Breast epithelium (tissue), 4 donors: ENCODE results near the gene OOSP4A. TPM values are rescaled to one million over a fixed set of nuclear protein-coding genes. Genes with fewer than 3 reads are reported as not detected.

Experiments used
- DNase-seq, 2 donors: peaks; one replicate each; pipeline ENCODE4 v3.0.0-alpha.2; 2019; ENCODE audit warnings: low spot score in 2 of 2
- H3K27ac ChIP-seq, 2 donors: fragments of 200-600 bp; sonication (generic) in 1 of 2; one replicate each; pipeline ENCODE4 v1.5.1; 2016 to 2019; ENCODE audit warnings: mild to moderate bottlenecking in 1 of 2
- H3K27me3 ChIP-seq, 2 donors: fragments of 200-600 bp; sonication (generic) in 1 of 2; one replicate each; pipeline versions ENCODE4 v1.5.1 to v1.6.0; 2017 to 2019; ENCODE audit warnings: control low read depth in 1 of 2, mild to moderate bottlenecking in 1 of 2
- H3K36me3 ChIP-seq: fragments of 200-600 bp; one replicate; pipeline ENCODE4 v1.5.1; 2019
- H3K4me1 ChIP-seq, 2 donors: fragments of 200-600 bp; sonication (generic); one replicate each; pipeline ENCODE4 v1.5.1; 2016 to 2019; ENCODE audit warnings: control low read depth in 1 of 2
- H3K4me3 ChIP-seq, 3 donors: fragments of 200-600 bp; sonication (generic); 1 replicate in 2 of 3; 2 replicates in 1 of 3; pipeline ENCODE4 v1.5.1; 2016 to 2019; ENCODE audit warnings: mild to moderate bottlenecking in 3 of 3, moderate library complexity in 2 of 3
- H3K9me3 ChIP-seq, 2 donors: fragments of 200-600 bp; sonication (generic) in 1 of 2; one replicate each; pipeline ENCODE4 v1.5.1; 2016 to 2019; ENCODE audit warnings: control low read depth in 1 of 2
- POLR2A ChIP-seq: fragments of 450-650 bp; IDR thresholded peaks from one replicate; pipeline ENCODE4 v1.6.1; 2016; ENCODE audit warnings: antibody characterized with exemption, mild to moderate bottlenecking, moderate library complexity
- POLR2AphosphoS5 ChIP-seq, 3 donors: sonication (generic); formaldehyde crosslinking; IDR thresholded peaks; one replicate each; pipeline ENCODE4 v1.6.1; 2017; ENCODE audit warnings: antibody characterized with exemption in 3 of 3
- intact Hi-C: fragments of 100-400 bp; cut with DNase I; formaldehyde crosslinking; loops from one replicate; pipeline ENCODE4 v1.15.1; 2023; ENCODE audit warnings: low total_unique reads
- total RNA-seq, 3 donors: library from RNA; depleted of rRNA; stranded (reverse); fragments of >200 nt; gene quantifications; one replicate each; pipeline ENCODE4 v1.1.0, GENCODE V29; 2016
- TF ChIP-seq, protein P1 (sequence below), 3 donors: fragments of 450-650 bp; IDR thresholded peaks; one replicate each; pipeline ENCODE4 v1.5.1; 2016 to 2017; ENCODE audit warnings: antibody characterized with exemption in 3 of 3, mild to moderate bottlenecking in 3 of 3, moderate library complexity in 3 of 3

The OOSP4A gene
- not detected for total RNA-seq

DNA sequence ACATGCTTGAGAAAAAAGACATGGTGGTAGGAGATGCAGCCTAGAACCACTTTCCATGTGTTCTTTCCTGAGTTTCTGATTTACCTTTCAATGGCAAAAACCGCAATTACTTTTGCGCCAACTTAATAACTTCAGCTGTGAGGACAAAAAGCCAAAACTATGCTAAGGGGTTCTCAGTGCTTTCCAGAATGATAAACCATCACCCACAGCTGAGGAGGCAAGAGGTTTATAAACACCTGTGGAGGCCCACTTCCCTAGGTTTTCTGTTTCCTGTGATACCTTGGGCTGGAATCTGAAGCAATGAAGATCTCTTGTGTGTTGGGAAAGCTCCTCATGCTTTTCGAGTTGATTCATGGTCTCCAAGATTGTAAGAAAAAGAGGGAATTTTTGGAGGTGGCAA is at the start of gene OOSP4A:
Gene OOSP4A, plus strand, starts transcription at position 301 of the 400 bp plus-strand sequence. Its CDS starts 0 bp downstream, at position 301.
- H3K4me3 ChIP-seq, result no peak within 1 kb of the TSS
- intact Hi-C loops, result no loop called here
- H3K36me3 ChIP-seq, result no peaks in the 10 kb centered on the region
- H3K27me3 ChIP-seq, result no peaks in the 10 kb centered on the region
- H3K4me1 ChIP-seq, result no peaks in the 10 kb centered on the region
- no peak for DNase-seq
- TF ChIP-seq POLR2A (no peak), POLR2AphosphoS5 (IDR thresholded peaks at IDR 0.05) (no peak)
- TF ChIP-seq, protein P1, sequence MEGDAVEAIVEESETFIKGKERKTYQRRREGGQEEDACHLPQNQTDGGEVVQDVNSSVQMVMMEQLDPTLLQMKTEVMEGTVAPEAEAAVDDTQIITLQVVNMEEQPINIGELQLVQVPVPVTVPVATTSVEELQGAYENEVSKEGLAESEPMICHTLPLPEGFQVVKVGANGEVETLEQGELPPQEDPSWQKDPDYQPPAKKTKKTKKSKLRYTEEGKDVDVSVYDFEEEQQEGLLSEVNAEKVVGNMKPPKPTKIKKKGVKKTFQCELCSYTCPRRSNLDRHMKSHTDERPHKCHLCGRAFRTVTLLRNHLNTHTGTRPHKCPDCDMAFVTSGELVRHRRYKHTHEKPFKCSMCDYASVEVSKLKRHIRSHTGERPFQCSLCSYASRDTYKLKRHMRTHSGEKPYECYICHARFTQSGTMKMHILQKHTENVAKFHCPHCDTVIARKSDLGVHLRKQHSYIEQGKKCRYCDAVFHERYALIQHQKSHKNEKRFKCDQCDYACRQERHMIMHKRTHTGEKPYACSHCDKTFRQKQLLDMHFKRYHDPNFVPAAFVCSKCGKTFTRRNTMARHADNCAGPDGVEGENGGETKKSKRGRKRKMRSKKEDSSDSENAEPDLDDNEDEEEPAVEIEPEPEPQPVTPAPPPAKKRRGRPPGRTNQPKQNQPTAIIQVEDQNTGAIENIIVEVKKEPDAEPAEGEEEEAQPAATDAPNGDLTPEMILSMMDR (IDR thresholded peaks at IDR 0.05), result no peak
- no peaks in the 10 kb centered on the region for H3K9me3 ChIP-seq
- H3K27ac ChIP-seq, result no peak within 1 kb of the TSS

DNA sequence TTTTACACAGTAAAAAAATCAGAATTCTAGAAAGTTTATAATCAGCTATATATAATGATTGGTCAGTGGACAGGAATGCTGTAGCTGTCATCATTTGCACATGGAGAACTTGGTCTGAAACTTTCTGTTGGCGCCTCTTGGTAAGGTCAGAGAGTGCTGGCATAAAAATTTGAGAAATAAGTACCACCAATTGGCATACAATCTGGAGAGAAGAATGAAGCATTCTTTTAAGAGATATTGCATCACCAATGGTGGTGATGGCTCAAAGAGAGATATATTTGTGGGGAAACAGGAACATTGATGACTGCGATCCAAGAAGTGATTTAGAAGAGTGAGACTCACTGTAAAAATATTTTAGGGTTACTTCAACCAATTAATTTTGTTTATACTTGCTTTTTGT is 45.4 kb upstream of the OOSP4A start:
- peaks cover 8 to 14% of the 10 kb centered on the region in 2 donors for H3K9me3 ChIP-seq
- intact Hi-C loops, result no loop called here
- H3K36me3 ChIP-seq, result no peaks in the 10 kb centered on the region
- DNase-seq, result no peak
- no peak overlapping the region for H3K4me3 ChIP-seq
- no peaks in the 10 kb centered on the region for H3K4me1 ChIP-seq
- no peak overlapping the region for H3K27ac ChIP-seq
- no peaks in the 10 kb centered on the region for H3K27me3 ChIP-seq
- TF ChIP-seq POLR2A (no peak), POLR2AphosphoS5 (IDR thresholded peaks at IDR 0.05) (no peak)
- TF ChIP-seq, protein P1 (IDR thresholded peaks at IDR 0.05), result no peak

DNA sequence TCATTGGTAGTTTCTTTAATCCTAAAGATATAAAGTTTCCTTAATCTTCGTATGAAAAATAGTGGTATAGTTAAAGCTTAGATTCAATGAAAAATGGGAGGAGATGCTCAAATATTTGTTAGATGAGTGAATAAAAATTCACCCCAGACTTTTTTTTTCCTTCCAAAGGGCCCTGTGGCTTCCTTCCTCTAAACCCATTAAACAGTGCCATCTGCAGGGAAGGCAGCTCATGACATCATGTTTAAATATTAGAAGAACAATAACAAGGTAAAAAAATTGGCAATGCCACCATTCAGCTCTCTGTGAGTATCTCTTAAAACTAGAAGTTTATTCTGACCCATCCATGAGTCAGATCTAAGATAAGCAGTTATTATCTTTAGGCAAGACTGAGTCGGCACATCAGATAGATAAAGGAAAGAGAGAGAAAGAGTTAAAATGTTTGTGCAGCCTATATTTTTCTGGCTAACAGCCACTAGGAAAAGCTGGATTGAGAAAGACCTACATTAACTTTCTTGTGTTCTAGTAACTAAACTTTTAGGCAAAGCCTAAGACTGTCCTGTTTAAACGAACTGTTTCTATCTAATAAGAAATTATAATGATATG is 44.7 kb upstream of the OOSP4A start:
- Histone ChIP-seq H3K27ac (no peak overlapping the region), H3K27me3 (no peaks in the 10 kb centered on the region), H3K4me1 (no peaks in the 10 kb centered on the region), H3K9me3 (peaks cover 14 to 20% of the 10 kb centered on the region in 2 donors), H3K36me3 (no peaks in the 10 kb centered on the region), H3K4me3 (no peak overlapping the region)
- intact Hi-C loops, result no loop called here
- no peak for DNase-seq
- no peak for TF ChIP-seq POLR2AphosphoS5 (IDR thresholded peaks at IDR 0.05)
- TF ChIP-seq, protein P1 (IDR thresholded peaks at IDR 0.05), result peak in 1 of 3 donors; percentile 27

DNA sequence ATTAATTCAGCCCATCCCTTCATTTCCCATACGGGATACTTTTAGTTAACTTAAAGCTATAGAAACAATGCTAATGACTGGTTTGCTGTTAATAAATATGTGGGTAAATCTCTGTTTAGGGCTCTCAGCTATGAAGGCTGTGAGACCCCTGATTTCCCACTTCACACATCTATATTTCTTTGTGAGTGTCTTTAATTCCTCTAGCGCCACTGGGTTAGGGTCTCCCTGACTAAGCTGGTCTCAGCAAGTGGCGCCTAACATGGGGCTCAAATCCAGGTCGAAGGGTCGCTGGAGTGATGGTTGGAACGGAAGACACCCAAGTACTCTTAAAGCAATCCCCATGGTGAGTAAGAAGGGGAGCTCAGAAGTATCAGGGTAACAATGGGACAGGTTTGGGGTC is 40.0 kb upstream of the OOSP4A start:
- H3K4me3 ChIP-seq, result no peak overlapping the region
- TF ChIP-seq POLR2A (no peak), POLR2AphosphoS5 (IDR thresholded peaks at IDR 0.05) (no peak)
- TF ChIP-seq, protein P1 (IDR thresholded peaks at IDR 0.05), result no peak
- H3K4me1 ChIP-seq, result no peaks in the 10 kb centered on the region
- H3K27ac ChIP-seq, result no peak overlapping the region
- intact Hi-C loops, result no loop called here
- no peaks in the 10 kb centered on the region for H3K36me3 ChIP-seq
- DNase-seq, result no peak
- H3K27me3 ChIP-seq, result no peaks in the 10 kb centered on the region
- peaks cover 29 to 35% of the 10 kb centered on the region in 2 donors for H3K9me3 ChIP-seq

DNA sequence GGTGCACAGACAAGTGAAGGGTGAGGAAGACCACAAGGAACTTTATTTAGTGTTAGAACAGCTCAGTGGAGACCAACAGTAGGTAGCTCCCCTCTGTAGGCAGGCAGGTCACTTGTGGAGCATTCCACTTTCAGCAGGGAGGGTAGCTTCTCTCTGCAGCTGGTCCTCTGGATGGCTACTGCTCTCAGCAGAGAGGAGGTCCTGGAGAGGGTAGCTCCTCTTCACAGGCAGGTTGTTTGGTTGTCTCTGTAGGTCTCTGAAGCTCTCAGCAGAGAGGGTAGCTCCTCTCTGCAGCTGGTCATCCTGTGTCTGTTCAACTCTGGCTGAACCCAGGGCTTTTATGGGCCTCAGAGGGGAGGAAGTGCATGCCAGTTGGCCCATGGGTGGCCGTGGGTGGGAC is 32.1 kb upstream of the OOSP4A start:
- Histone ChIP-seq H3K36me3 (no peaks in the 10 kb centered on the region), H3K4me1 (no peaks in the 10 kb centered on the region), H3K27me3 (no peaks in the 10 kb centered on the region), H3K9me3 (peaks cover 0 to 1% of the 10 kb centered on the region in 2 donors), H3K27ac (no peak overlapping the region), H3K4me3 (no peak overlapping the region)
- no peak for DNase-seq
- intact Hi-C loops, result no loop called here
- TF ChIP-seq, protein P1 (IDR thresholded peaks at IDR 0.05), result no peak
- no peak for TF ChIP-seq POLR2AphosphoS5 (IDR thresholded peaks at IDR 0.05)
- no peak for TF ChIP-seq POLR2A
